Prostate gland (tissue), 2 donors: ENCODE data around the gene SLC16A12. TPM values are rescaled to one million over a fixed set of nuclear protein-coding genes. Genes with fewer than 3 reads are reported as not detected.
"Not testable (repeated sequence)": the region's sequence is repeated elsewhere in the genome, so short reads cannot be mapped to it uniquely, and the experiment has no call there.

ENCODE experiments used
- DNase-seq: peaks from one replicate; pipeline ENCODE4 v3.0.0-alpha.2; 2019; ENCODE audit warnings: low spot score
- H3K27ac ChIP-seq, 2 donors: fragments of 200-600 bp; sonication (generic); 2 replicates each; pipeline ENCODE4 v1.5.1; 2017 to 2019
- H3K27me3 ChIP-seq: fragments of 200-600 bp; sonication (generic); replicated peaks from 2 replicates; pipeline ENCODE4 v1.5.1; 2019; ENCODE audit not compliant: insufficient read depth
- H3K36me3 ChIP-seq, 2 donors: fragments of 200-600 bp; sonication (generic); 1 replicate in 1 of 2; 2 replicates in 1 of 2; pipeline versions ENCODE4 v1.5.1 to v1.8.1; 2017 to 2019
- H3K4me1 ChIP-seq: fragments of 200-600 bp; sonication (generic); replicated peaks from 2 replicates; pipeline ENCODE4 v1.5.1; 2019
- H3K4me3 ChIP-seq, 2 donors: fragments of 200-600 bp; sonication (generic); 2 replicates each; pipeline ENCODE4 v1.5.1; 2017 to 2019
- H3K9me3 ChIP-seq: fragments of 200-600 bp; sonication (generic); 2 replicates; pipeline ENCODE4 v1.5.1; 2017
- CTCF ChIP-seq, 4 experiments: fragments of 200-600 bp in 2 of 4; fragments of 450-650 bp in 2 of 4; sonication (generic) in 2 of 4; IDR thresholded peaks; 1 replicate in 3 of 4; 2 replicates in 1 of 4; pipeline ENCODE4 v1.5.1; 2016 to 2019; ENCODE audit warnings: antibody characterized with exemption in 4 of 4, mild to moderate bottlenecking in 2 of 4, moderate library complexity in 2 of 4
- POLR2A ChIP-seq: fragments of 450-650 bp; IDR thresholded peaks from one replicate; pipeline ENCODE4 v1.6.1; 2016; ENCODE audit warnings: antibody characterized with exemption, mild to moderate bottlenecking
- POLR2AphosphoS5 ChIP-seq: sonication (generic); formaldehyde crosslinking; IDR thresholded peaks from one replicate; pipeline ENCODE4 v1.6.1; 2017; ENCODE audit warnings: antibody characterized with exemption
- WGBS: methylation state at CpG from one replicate; pipeline ENCODE4 v1.1.5; 2018; 5-methylcytosine and 5-hydroxymethylcytosine counted together
- intact Hi-C: fragments of 100-400 bp; cut with DNase I; formaldehyde crosslinking; loops from one replicate; pipeline ENCODE4 v1.14.2; 2022
- total RNA-seq, 2 donors: library from RNA; depleted of rRNA; stranded (reverse); fragments of >200 nt; gene quantifications; one replicate each; pipeline ENCODE4 v1.1.0, GENCODE V29; 2016

SLC16A12 gene
- total RNA-seq, 2 donors from 2014 or later = 0.09 to 4.4 TPM

- Histone ChIP-seq H3K9me3 (no peaks in the 10 kb centered on the region), H3K4me3 (no peak overlapping the region), H3K27ac (no peak overlapping the region), H3K36me3 (no peaks in the 10 kb centered on the region), H3K27me3 (no peaks in the 10 kb centered on the region), H3K4me1 (no peaks in the 10 kb centered on the region)
- no peak for DNase-seq
- intact Hi-C loops = no loop called here
- WGBS = 64% methylated on average over 5 of the region's 5 CpGs
- TF ChIP-seq POLR2A (no peak), POLR2AphosphoS5 (no peak), CTCF (IDR thresholded peaks at IDR 0.05) (no peak)
Observed at GRCh38 chr10:89550509-89550908, 15.1 kb upstream of the SLC16A12 start.

DNA sequence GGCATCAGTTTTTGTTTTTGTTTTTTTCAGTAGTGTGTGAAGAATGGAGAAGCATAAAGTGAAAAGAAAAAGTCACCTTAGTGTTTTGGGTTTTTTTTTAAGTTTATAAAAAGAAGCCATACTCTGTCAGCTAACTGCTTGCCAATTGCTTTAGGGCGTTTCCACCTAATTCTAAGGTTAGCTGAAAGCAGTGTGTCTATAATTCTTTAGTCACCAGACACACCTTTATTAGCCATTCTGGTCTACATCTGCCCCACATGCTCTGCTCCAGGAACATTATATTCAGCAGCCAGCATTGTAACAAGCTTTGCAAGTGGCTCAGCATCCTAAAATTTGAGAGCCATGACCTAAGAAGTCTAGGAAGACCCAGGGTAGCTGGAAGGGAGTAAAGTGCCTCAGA lies 14.1 kb upstream of the SLC16A12 start:
- 37% methylated on average over 1 of the region's 1 CpG for WGBS
- no peak for TF ChIP-seq CTCF (IDR thresholded peaks at IDR 0.05)
- TF ChIP-seq POLR2AphosphoS5 = no peak
- no peak for TF ChIP-seq POLR2A
- no peaks in the 10 kb centered on the region for H3K27me3 ChIP-seq
- no peaks in the 10 kb centered on the region for H3K9me3 ChIP-seq
- no peak for DNase-seq
- intact Hi-C loops = no loop called here
- no peaks in the 10 kb centered on the region for H3K36me3 ChIP-seq
- no peak overlapping the region for H3K27ac ChIP-seq
- H3K4me1 ChIP-seq = no peaks in the 10 kb centered on the region
- no peak overlapping the region for H3K4me3 ChIP-seq

DNA sequence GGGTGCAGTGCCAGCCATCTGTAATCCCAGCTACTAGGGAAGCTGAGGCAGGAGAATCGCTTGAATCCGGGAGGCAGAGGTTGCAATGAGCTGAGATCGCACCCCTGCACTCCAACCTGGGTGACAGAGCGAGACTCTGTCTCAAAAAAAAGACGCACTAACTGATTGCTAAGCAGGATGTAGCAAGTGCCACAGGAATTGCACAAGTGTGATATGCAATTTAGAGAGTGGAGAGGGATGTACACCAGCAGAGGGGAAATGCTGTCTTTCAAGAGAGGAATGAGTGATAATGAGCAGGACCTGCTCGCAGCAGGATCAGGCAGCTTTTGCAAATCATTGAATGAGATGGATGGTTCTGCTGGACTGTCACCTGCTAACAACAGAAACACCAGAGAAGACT lies 13.3 kb upstream of the SLC16A12 start:
- no peaks in the 10 kb centered on the region for H3K4me1 ChIP-seq
- TF ChIP-seq CTCF (IDR thresholded peaks at IDR 0.05) = no peak
- no peak for TF ChIP-seq POLR2A
- TF ChIP-seq POLR2AphosphoS5 = no peak
- no peak overlapping the region for H3K27ac ChIP-seq
- no peak for DNase-seq
- 78% methylated on average over 6 of the region's 6 CpGs for WGBS
- intact Hi-C loops = no loop called here
- H3K36me3 ChIP-seq = no peaks in the 10 kb centered on the region
- H3K9me3 ChIP-seq = no peaks in the 10 kb centered on the region
- H3K4me3 ChIP-seq = no peak overlapping the region
- H3K27me3 ChIP-seq = no peaks in the 10 kb centered on the region

GRCh38 chr10:89547853-89548513 lies 12.6 kb upstream of the SLC16A12 start:
- no peaks in the 10 kb centered on the region for H3K36me3 ChIP-seq
- no peak overlapping the region for H3K4me3 ChIP-seq
- H3K27me3 ChIP-seq = no peaks in the 10 kb centered on the region
- H3K27ac ChIP-seq = no peak overlapping the region
- no peaks in the 10 kb centered on the region for H3K4me1 ChIP-seq
- intact Hi-C loops = no loop called here
- DNase-seq = no peak
- no peaks in the 10 kb centered on the region for H3K9me3 ChIP-seq
- TF ChIP-seq POLR2AphosphoS5 (no peak), CTCF (IDR thresholded peaks at IDR 0.05) (no peak), POLR2A (no peak)
- WGBS = 66% methylated on average over 2 of the region's 2 CpGs

DNA sequence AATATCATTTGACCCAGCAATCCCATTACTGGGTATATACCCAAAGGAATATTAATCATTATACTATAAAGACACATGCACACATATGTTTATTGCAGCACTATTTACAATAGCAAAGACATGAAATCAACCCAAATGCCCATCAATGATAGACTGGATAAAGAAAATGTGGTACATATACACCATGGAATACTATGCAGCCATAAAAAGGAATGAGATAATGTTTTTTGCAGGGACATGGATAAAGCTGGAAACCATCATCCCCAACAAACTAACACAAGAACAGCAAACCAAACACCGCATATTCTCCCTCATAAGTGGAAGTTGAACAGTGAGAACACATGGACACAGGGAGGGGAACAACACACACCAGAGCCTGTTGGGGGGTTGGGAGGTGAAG lies 11.3 kb upstream of the SLC16A12 start:
- intact Hi-C loops, H3K4me3 ChIP-seq, DNase-seq, H3K36me3 ChIP-seq, H3K4me1 ChIP-seq, H3K9me3 ChIP-seq, H3K27me3 ChIP-seq, H3K27ac ChIP-seq: not testable (repeated sequence)
- 93% methylated on average over 1 of the region's 1 CpG for WGBS
